HG03064 (cell line): ENCODE measurements around the gene TRMT44.
"Not testable (repeated sequence)": the region's sequence is repeated elsewhere in the genome, so short reads cannot be mapped to it uniquely, and the experiment has no call there.

ENCODE experiments used
- ATAC-seq: cut with Tn5 transposase; IDR thresholded peaks from one replicate; pipeline ENCODE4 v1.9.1; 2021; ENCODE audit warnings: low read depth; ENCODE audit not compliant: unreplicated experiment

TRMT44 gene

DNA sequence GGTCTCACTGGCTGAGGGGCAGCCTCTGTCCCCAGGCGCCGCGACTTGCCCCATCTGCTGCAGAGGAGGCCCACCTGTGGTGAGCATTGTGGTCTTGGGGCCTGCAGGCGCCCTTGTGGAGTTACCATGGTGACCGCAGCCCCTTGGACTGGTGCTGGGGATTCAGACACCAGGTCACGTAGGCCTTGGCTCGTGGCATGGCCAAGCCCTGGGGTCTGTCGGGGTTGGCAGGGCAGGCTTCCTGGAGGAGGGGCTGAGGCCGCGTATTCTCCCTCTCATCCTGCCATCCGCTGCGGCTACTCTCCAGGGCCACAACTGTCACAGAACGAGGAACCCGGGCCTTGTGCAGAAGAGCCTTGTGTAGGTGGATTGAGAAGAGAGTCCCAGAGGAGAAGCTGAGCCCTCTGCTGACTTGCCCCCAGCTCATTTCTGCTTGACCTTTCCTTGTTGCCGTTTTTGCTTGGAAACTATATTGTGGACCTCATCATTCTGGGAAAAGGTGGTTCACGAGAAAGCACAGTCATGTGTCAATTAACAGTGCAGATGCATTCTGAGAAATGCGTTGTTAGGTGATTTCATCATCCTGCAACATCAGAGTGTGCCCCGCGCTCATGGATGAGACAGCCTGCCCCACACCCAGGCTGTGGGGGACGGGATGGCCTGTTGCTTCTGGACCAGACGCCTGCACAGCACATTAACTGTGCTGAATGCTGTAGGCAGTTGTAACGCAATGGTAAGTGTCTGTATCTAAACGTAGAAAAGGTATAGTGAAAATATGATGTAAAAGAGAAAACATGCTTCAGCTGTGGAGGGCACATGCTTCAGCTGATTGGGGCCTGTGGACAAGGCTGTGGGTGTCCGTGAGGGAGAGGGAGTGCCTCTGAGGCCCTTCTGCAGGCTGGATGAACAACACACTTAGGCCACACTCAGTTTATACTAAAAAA is 38.5 kb downstream of the TRMT44 start:
- no peak for ATAC-seq

DNA sequence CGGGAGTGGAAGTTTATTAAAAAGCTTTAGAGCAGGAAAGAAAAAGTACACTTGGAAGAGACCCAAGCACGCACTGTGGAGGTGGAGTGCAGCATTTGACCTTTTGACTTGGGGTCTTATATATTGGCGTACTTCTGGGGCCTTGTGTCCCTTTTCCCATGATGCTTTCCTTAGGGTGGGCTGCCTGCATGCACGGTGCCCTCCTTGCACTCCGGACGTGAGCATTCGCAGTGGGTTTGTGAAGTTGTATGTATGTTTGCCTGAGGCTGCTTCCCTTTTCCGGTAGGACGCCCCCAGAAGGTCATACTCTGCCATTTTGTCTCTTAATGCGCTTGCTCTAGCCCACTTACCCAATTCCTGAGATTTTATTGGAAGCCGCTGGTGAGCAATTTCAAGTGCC is 39.6 kb downstream of the TRMT44 start:
- no peak for ATAC-seq

DNA sequence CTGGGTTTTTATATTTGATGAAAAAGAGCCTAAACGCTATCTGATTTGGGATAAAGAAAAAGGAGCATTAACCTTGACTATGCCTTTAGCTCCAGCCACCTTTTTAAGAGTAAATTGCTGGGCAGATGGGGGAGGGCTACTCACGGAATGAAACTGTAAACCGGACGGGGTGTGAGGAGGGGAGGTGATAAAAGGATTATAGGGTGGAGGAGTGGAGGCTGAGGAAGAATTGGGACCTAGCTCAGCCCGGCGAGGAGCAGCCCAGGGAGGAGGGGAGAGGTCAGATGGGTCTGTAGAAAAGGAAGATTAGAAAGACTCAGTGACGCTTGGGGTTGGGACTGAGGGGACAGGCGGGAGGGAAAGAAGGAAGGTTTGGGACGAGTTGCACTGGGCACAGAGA is 46.1 kb downstream of the TRMT44 start:
- ATAC-seq: not testable (repeated sequence)

DNA sequence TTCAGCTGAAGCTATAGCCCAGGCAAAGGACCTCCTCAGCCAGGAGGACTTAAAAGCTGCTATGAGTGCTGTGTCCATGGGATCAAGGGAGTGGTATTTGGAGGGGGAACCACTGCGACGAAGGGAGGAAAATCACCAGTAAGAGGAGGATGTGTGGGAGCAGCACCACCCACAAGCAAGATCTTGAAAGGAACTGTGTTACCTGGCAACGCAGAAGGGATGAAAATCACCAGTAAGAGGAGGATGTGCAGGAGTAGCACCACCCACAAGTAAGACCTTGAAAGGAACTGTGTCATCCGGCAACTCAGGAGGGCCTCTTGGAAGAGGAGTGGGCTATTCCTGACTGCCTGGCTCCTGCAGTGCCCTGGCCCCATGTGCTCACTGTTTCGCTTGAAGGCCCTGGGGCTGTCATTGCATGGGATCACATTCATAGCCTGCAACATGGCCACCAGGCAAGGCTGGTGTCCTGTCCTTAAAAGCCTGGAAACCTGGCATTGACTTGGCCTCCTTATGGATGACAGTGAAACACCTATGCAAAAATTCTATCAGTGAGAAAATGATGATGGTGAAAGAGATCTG is 48.3 kb downstream of the TRMT44 start:
- no peak for ATAC-seq

DNA sequence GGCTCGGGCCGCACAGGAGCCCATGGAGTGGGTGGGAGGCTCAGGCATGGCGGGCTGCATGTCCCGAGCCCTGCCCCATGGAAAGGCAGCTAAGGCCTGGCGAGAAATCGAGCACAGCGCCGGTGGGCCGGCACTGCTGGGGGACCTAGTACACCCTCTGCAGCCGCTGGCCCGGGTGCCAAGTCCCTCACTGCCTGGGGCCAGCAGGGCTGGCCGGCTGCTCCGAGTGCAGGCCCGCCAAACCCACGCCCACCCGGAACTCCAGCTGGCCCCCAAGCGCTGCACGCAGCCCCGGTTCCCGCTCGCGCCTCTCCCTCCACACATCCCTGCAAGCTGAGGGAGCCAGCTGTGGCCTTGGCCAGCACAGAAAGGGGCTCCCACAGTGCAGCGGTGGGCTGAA is 50.9 kb downstream of the TRMT44 start:
- ATAC-seq: not testable (repeated sequence)

DNA sequence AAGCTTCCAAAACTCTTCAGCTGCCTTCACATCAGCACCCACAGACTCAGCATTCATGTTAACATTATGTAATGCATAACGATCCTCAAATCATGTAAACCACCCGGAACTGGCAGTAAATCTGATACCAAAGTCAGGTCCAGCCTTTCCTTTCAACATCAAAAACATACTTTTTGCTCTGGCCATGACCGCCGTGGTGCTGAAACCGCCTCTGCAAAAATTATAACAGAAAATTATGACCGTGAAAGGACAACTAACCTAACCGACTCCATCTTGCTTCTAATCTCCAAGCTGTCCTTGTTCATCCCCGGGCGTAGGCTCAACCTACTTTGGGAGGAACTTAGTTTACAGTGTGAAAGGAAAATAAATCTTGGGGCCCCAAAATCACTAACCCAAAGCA is 51.6 kb downstream of the TRMT44 start:
- ATAC-seq: no peak

DNA sequence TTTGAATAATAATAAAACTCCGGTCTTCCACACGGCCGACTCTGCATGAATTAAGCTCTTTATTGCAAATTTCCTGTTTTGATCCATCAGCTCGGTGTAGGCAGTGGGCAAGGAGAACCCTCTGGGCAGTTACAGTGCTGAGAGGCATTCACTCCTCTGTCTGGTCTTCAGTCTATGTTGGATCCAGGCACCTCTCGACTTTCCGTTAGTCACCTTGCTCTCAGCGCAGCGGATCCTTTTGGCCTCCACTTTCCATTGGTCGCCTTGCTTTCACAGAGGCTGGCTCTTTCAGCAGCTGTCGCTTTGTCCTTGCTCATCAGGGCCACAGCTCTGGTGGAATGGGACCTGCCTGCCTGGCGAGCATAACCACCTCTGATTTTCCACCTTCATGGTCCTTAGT is 52.9 kb downstream of the TRMT44 start:
- no peak for ATAC-seq

DNA sequence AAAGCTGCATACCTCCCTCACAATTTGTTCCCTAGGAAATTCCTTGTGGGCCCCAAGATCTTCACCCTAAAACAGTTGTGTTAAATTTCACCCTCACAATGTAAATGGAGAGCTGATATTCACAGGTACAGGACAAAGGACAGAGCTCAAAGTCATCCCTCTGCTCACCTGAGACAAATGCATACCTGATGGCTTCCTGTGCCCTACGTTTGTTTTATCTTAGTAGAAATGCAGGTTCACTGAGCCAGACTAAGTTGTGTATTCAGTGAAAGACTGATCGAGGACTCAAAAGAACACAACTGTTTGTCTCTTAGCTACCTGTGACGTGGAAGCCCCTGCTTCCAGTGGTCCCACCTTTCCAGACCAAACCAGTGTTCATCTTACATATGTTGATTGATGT is 53.6 kb downstream of the TRMT44 start:
- no peak for ATAC-seq

DNA sequence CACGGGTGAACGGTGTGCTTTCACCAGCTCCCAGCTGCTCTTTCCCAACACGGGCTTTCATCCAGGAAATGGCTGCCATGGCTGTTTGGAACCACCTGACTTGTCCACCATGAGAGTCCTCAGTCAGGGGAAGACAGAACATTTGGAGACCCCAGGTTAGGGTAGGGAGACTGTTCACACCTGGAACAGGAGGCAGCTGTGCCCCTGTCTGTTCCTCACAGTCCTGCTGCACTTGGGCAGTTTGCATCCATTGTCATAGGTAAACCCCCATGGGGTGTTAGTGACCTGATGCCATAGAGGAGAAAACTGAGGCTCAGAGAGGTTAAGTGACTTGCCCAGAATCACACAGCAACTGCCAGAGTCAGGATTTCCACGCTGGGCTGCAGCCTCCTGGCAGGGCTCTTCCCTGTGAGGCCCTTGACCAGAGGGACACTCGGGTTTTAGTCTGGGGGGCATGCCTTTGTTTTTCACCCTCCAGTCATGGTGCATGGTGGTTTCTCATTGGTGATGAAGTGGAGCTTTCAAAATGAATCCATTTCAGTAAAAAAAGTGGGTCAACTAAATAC is 54.5 kb downstream of the TRMT44 start:
- no peak for ATAC-seq

DNA sequence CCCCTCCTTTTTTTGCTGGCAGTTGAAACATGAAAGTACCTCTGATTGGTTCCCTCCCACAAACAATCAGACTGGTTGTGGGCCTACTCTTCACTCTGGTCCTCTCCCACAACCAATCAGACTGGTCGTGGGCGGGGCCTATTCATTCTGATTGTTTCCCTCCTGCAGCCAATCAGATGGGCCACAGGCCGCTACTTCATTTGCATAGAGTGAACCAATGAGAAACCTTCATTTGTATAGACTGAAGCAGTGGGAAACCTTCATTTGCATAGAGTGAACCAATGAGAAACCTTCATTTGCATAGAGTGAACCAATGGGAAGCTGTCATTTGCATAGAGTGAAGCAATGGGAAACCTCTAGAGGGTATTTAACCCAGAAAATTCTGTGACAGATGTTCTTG is 55.2 kb downstream of the TRMT44 start:
- no peak for ATAC-seq

DNA sequence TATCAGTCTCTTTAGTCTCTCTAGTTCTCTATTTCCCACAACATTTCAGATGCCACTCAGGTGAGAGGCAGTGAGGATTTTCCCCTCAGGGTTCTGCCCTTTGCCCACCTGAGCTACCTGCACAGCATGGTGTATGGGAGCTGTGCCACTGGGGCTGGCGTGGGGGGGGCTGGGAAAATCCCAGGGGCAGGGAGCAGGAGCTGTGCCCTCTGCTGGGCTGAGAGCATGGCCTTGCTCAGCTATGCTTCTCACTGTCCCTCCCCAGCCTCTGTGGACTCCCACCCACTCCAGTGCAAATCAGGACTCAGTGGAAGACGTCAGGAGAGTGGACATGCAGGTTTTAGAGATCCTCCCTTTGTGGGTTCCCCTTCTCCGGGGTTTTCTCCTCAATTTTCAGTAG is 57.2 kb downstream of the TRMT44 start:
- no peak for ATAC-seq

DNA sequence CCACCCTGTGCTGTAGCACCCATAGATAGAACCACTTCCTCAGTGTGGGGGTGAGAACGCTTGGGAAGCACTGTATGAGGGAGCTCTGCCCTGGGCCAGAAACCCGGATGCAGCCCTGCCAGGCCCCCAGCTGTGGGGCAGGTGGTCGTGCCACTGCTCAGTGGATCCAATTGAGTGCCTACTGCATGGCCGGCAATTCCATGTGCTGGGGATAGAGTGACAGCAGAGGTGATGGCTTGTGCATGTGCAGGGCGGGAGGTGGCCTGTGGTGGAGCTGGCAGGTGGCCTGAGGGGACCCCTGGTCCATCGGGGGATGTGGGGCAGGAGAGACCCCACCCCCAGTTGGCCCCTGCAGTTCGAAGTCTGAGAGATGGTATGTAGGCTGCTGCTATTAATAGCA is 60.4 kb downstream of the TRMT44 start:
- ATAC-seq: no peak

DNA sequence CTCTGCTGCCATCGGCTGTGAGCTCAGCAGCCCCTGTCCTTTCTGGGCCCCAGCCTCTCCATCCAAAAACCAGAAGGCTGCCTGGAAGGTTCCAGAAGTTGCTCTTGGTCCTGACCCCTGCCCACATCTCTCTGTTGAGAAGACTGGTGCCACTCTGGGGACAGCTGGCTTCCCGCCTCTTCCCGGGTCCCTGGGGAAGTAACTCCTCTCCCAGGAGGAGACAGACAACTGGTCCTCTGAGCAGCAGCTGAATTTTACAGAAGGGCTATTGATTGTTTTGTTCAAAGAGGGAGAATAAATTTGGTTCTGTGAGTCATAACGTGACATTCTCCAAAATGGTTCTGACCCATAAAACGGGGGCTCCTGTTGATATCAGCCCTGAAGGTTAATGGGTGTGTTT is 61.2 kb downstream of the TRMT44 start:
- ATAC-seq: no peak

DNA sequence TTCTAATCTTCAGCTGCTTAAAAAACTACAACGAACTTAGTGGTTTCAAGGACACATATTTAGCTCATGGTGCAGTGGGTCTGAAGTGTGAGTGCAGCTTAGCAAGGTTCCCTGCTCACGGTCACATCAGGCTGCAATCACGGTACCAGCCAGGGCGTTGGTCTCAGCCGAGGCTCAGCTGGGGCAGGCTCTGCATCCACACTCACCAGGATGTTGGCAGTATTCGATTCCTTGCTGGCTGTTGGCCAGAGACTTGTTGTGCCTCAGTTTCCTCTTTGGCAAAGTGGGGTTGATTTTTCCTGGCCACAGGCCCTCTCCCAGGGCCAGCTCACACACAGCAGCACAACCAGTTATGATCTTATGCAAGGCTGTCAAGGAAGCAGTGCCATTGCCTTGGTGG is 61.8 kb downstream of the TRMT44 start:
- no peak for ATAC-seq

DNA sequence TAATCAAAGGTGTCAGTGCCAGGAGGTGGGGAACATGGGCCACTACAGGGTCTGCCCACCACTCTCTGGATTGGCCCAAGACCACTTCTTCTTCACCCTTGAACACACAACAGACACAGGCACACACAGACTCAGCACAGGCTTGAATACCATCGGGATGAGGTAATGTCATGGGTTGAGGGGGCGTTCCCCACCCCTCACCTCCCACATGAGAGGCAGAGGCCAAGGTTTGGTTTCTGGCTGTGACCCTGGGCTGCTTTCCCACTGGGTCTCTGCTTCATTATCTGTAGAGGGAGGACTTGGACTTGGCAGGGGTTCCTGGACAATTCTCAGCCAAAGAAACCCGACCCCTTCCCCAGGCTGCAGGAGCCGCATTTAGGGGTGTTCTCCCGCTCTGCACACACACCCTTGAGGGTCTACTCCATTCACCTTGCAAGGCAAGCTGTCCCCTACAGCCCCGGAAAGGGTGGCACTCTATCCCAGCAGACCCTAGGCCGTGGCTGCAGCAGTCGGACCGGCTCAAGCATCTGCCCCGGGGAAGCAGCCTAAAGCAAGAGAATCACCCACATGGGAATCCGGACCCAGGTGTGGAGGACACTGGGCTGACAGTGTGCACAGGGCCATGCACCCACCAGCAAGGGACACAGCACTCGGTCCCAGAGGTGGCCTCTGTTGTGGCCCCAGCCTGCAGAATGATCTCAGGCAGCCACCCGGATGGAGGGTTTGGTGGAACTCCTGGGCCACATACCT is 62.4 kb downstream of the TRMT44 start:
- no peak for ATAC-seq

DNA sequence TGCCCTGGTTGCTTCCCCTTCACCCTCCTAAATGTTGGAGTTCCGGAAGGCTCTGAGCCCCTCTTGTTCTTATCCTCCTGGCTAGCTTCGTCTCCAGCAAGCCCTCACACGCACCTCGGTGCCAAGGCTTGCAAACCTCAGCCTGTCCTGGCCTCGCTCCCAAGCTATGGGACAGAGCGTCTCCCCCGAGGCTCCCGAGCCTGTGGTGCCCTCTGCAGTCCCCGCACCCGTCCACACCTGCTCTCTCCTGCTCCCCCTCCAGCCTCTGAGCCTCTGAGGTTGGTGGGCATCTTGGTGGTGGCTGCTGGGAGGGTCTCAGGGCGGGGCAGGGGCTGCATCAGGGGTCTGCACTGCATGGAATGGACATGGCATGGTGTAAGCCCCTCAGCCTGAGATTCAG is 63.2 kb downstream of the TRMT44 start:
- ATAC-seq: no peak

DNA sequence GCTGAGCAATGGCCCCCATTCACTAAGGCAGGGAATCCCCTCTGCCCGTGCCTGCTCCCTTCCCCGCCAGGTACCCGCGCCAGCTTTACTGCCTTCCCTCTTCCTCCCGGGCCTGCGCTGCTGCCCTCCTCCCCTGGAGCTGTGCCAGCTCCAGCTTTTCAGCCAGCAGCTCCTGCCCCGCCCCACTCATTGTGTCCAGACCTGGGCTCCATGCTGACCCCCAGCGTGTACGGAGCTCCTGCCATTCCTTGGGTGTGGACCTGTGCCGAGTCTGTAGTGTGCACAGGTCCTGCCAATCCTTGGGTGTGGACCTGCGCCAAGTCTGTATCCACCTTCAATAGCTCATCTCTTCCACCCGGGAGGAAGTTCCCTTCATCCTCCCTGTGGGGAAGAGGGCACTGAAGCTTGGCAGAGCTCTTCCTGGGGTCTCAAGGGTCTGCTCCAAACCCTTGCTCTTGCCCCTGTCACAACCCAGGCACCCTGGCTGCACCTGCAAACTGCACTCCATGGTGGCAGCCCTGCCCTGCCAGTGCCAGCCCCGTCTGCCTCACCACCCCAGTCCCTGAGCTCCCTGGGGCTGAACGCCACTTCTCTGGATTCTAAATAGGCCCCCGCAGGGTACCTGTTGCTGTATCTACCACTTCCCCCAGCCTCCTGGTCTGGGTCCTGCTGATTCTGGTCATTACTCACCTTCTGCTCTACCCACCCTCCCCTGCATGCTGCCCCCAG is 63.9 kb downstream of the TRMT44 start:
- ATAC-seq: no peak

DNA sequence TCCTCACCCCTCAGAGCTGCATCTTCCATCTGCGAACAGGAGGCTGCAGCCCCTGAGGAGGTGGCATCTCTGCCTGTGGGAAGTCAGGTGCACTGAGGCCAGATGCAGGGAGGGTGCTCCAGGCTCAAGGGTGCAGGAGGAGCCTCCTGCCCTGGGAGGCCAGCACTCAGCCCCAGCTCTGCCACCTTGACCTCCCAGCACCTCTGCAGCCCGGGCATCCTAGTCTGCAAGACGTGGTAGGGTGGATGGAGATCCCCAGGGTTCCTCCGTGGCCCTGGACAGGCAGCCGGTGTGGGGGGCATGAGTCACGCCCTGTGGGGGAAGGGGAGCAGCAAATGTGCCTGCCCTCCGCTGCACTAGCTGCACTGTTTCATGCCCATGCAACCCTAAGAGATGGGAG is 64.7 kb downstream of the TRMT44 start:
- no peak for ATAC-seq

DNA sequence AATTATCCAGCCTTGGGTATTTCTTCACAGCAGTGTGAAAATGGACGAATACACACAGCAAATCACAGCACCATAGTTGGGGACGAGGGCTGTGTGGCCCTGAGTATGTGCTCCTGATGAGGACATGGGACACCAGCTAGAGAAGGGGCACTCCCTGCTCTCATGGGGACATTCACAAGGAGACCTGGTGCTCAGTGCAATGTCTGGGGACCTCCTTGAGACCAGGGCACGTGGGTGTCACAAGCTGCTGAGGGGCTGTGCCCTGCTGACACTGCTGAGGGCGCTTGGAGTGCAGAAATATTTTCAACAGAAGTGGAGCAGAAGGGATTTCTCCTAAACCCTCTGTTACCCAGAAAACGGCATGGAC is 65.4 kb downstream of the TRMT44 start:
- no peak for ATAC-seq

DNA sequence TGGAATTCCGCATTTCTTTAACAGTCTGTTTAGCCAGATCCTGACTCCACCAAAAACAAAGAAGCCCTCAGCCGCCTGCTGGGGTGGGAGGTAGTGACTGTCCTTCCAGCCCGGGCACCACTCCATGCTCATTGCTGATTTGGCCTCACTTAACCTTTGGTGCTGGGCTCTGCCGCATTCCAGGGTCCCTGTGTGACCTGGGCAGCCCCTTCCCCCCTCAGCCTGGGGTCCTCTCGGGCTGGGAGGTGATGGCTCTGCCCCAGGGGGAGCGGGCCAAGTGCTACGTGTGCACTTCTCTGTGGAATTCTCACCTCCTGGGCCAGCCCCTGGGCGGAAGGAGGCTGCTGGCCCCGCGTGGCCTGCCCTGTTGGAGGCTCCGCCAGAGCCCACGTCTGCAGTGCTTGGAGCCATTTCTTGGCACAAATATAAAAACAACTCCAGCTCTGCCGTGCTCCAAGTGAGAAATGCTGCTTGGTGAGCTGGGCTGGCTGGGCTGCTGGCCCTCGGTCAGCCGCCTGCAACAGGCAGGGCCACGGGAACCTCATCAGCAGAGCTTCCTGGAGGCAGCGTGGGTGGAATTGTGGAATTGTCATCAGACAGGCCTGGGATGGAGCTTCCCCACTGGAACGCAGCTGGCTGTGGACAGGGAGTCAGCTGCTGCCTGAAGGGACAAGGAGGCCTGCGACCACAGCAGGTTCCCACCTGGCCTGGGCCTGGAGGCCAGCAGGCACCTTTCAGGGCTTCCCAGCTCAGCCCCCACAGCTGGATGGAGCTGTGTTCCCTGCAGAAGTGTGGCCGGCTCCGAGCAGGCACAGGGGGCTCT is 66.0 kb downstream of the TRMT44 start:
- no peak for ATAC-seq
